BJ (cell line): ENCODE data around the gene FGFR2. TPM values are rescaled to one million over a fixed set of nuclear protein-coding genes. Genes with fewer than 3 reads are reported as not detected.

Experiments used
- CTCF ChIA-PET: fragments of 350-600 bp; formaldehyde crosslinking; extraction: SDS; loops from one replicate; lab custom pipeline; 2021; ENCODE audit warnings: antibody characterized with exemption, inconsistent platforms; lab: Yijun Ruan, JAX
- POLR2A ChIA-PET: fragments of 300-600 bp; sonication (Branson Sonifier 250); formaldehyde crosslinking; extraction: SDS; loops from one replicate; lab custom pipeline; 2021; ENCODE audit warnings: antibody characterized with exemption; lab: Charles Lee
- DNase-seq: peaks from one replicate; pipeline ENCODE4 v3.0.0-alpha.2; 2011; ENCODE audit warnings: low read depth
- H3K27me3 ChIP-seq: 2 replicates; pipeline ENCODE4 v1.6.0; 2011; ENCODE audit warnings: low read length; ENCODE audit not compliant: control insufficient read depth, insufficient read depth
- H3K36me3 ChIP-seq: 2 replicates; pipeline ENCODE4 v1.5.1; 2011; ENCODE audit warnings: low read length; ENCODE audit not compliant: control insufficient read depth, insufficient read depth
- H3K4me3 ChIP-seq: 2 replicates; pipeline ENCODE4 v1.5.1; 2011; ENCODE audit warnings: low read depth, mild to moderate bottlenecking, control low read depth, low read length
- CTCF ChIP-seq: IDR thresholded peaks from 2 replicates; pipeline ENCODE4 v1.5.1; 2011; ENCODE audit warnings: low read depth, mild to moderate bottlenecking, control low read depth, inconsistent platforms, low read length, moderate library complexity; ENCODE audit not compliant: insufficient read depth
- polyA plus RNA-seq: library from polyadenylated mRNA; depleted of rRNA; stranded (reverse); fragments of >200 nt; gene quantifications from 2 replicates; pipeline ENCODE4 v1.2.3, GENCODE V29; 2011

FGFR2 gene
- polyA plus RNA-seq, 1 experiment = 0.26 TPM

GRCh38 chr10:121466424-121466823 is 131.8 kb downstream of the FGFR2 start:
- TF ChIP-seq CTCF = no peak
- ChIA-PET CTCF (no interaction called here), POLR2A (no interaction called here)
- no peaks in the 10 kb centered on the region for H3K27me3 ChIP-seq
- no peak overlapping the region for H3K4me3 ChIP-seq
- DNase-seq = no peak
- H3K36me3 ChIP-seq = no peaks in the 10 kb centered on the region

- DNase-seq = no peak
- Histone ChIP-seq H3K4me3 (no peak overlapping the region), H3K36me3 (no peaks in the 10 kb centered on the region), H3K27me3 (no peaks in the 10 kb centered on the region)
- POLR2A ChIA-PET = no interaction called here
- TF ChIP-seq CTCF = no peak
- CTCF ChIA-PET = no interaction called here
Measured at GRCh38 chr10:121465215-121465614, 133.0 kb downstream of the FGFR2 start.

- DNase-seq = no peak
- Histone ChIP-seq H3K36me3 (no peaks in the 10 kb centered on the region), H3K4me3 (no peak overlapping the region), H3K27me3 (no peaks in the 10 kb centered on the region)
- POLR2A ChIA-PET = no interaction called here
- CTCF ChIA-PET = interaction anchor here (0.6 kb wide), 1 partner anchor 357 kb away, joined by 3 read pairs; no protein-coding TSS in a partner anchor
- TF ChIP-seq CTCF = no peak
Measured at GRCh38 chr10:121464517-121464916, 133.7 kb downstream of the FGFR2 start.

GRCh38 chr10:121462955-121463354 is 135.3 kb downstream of the FGFR2 start:
- ChIA-PET CTCF (no interaction called here), POLR2A (no interaction called here)
- no peaks in the 10 kb centered on the region for H3K27me3 ChIP-seq
- no peaks in the 10 kb centered on the region for H3K36me3 ChIP-seq
- TF ChIP-seq CTCF = no peak
- DNase-seq = no peak
- no peak overlapping the region for H3K4me3 ChIP-seq

- ChIA-PET POLR2A (no interaction called here), CTCF (no interaction called here)
- TF ChIP-seq CTCF = no peak
- no peaks in the 10 kb centered on the region for H3K36me3 ChIP-seq
- H3K4me3 ChIP-seq = no peak overlapping the region
- no peak for DNase-seq
- no peaks in the 10 kb centered on the region for H3K27me3 ChIP-seq
Measured at GRCh38 chr10:121462281-121462680, 136.0 kb downstream of the FGFR2 start.
